DMS114 treated with DMSO at 0.1 percent for 48 hours (cell line): Measurements from ENCODE around the gene RELT.
A peak's percentile ranks its signal among the peaks of the same experiment; 100 is the strongest.

Experiments used
- DNase-seq: peaks from one replicate; lab custom pipeline; 2025; ENCODE audit not compliant: unreplicated experiment; lab: John Stamatoyannopoulos, UW

Gene RELT

DNA sequence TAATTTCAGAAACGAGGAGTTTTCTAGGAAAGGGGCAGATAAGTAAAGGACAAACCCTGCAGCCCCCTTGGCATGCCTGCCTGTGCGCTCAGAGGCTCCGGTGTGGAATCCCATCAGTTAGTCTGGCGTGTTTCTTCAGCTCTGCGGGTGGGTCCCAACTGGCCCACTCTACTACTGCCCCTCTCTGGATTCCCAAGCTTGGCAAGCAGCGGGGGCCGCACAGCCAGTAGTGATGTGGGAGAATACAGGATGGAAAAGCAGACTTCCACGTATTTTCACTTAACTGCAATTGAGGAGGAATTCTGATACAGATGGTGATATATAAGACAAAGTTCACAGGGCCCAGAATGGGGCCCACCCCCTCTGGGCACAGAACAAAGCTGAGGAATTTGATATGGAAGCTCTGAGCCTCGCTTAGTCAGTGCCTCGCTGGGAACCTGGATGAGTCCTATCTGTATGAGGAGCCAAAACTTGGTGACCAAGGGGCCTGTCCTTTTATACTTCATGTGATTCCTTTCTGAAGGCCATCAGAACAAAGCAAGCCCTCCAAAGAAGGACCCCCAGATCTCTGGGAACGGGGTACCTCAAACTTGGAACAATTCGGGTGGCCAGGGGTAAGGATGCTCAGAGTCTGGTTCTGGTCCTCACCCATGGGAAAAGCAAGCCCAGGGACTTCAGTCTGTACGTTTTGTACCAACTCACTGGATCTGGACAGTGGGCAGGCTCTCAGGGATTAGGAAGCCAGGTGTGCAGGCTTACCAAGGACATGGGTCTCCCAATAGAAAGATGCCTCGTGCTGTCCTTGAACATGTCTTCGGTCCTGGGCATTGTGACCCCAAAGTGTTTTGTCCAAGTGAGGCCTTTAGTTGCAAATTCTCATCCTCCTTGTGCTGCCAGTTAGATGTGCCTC, 26.0 kb downstream of the RELT start:
- DNase-seq = no peak

DNA sequence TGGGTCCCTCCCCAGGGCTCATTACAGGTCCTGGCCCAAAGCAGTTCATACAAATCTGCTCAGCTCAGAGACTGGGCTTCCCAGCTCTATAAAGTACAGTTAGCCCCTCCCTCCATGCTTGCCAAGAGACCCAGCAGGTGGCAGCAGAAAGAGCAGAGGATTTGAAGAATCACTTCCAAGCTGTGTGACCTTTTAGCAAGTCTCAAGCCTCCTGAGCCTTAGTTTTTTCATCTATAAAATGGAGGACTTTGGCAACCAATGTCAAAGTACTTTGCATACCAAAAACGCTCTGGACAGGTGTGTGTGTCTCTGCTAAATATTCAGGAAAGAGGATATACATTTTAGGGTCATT, 26.6 kb downstream of the RELT start:
- peak; percentile 4 for DNase-seq

DNA sequence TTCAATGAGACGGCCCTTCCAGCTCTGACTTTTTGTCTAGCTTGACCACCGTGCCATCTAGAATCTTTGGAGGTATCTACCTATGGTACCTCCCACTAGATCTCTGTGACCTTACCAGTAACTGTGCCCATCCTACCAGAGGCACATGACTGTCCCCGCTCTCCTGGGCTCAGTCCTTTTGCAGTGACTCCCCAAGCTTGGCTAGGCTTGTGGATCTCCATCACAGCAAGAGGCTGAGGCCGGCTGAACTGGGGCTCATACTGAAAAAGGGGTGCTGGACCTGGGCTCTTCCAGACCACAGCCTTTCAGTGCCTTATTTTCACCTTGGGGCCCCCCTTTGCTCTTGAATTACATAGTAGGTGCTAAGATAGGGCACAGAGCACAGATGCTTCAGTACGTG, 27.3 kb downstream of the RELT start:
- DNase-seq = no peak

DNA sequence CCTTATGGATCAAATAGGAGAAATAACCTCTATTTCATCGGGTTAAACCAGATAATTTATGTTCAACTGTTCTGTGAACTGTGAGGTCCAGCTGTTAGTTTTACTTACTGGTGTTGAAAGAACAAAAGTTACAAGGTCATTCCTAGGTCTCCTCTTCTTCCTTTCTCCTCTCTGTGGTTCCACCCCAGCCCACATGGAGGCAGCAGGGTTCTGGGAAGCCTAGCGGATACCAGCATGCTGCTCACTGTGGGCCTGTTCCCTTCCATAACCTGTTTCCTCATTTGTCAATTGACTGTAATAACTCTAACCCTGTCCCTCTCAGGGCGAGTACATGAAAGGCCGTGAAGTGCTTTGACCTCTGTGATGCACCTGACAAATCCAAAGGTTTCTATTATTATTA, 27.8 kb downstream of the RELT start:
- DNase-seq = peak; percentile 29

DNA sequence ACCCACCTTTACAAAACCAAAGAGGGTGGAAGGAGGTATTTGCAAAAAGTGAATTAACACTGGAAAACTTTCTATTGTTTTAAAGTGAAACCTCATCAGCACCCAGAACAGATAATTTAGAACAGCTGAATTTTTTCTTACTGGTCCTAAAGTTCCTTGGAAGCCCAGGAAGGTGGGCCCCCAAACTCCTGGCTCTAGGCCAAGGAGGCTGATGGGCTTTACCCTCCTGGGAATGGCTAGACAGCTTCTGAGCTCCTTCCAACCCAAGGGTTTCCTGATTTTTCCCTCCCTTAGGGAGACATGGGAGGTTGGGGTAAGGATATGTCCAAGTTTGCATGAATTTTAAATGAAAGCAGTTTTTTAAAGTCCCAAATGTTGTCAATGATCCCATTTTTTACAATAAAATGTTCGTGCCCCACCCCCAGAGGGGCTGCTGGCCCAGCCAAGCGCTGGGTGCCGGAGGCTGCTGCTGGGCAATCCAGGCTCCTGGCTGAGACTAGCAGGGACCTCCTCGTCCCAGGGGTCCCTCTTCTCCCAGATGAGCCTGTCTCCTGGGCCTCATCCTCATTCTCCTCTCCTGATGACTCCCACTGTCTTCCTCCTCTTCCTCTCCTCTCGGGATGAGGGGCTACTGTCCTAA, 28.4 kb downstream of the RELT start:
- no peak for DNase-seq

DNA sequence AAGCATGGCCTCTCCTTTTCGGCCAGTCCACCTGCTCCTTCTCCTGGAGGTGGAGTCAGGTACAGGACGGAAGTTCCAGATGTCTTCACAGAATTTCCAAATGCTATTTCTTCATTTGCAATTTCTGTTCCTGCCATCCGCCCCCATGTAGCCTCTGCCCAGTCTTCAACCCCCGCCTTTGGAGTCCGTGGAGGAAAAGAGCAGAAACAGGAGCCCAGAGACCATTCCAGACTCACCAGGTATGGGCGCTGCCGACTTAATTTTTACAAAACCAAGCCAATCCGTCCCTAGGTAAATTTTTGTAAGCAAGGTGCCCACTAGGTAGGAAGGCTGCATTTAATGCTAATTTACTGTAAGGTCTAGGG, 28.9 kb downstream of the RELT start:
- no peak for DNase-seq

DNA sequence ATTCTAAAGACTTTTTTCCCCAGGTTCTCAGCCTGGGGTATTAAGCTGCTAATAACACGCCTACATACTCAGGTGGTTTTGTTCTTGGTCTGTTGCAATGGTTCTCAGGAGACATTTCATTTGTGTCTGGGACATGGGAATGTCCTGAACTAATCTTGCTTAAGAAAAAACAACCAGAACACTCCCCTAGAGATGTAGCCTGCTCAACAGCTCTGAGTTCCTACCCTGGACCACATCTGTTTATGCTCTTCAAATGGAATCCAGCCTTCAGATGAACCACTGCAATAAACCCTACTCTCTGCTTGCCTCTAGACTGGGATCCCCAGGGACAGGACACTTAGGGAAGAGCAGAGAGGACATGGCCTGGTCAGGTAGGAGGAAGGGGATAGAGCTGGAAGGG, 29.9 kb downstream of the RELT start:
- DNase-seq = no peak

DNA sequence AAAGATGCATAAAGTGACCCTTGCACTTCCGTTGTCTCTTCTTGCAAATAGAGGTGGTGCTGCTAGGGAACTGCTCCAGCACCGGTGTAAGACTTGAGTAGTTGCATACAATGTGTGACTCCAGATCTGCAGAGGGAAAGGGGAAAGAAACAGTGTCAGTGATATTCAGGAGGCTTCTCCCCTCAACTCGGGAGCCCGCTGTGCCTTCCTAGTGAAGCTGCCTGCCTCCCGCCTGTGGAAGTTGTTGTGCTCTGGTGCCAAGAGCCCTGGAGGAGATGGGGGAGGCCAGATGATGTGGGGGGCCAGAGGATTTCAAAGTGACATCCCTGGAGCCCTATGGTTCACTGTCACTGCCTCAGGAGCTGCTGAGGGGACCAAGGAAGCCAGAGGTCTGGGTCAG, 30.4 kb downstream of the RELT start:
- DNase-seq = no peak

DNA sequence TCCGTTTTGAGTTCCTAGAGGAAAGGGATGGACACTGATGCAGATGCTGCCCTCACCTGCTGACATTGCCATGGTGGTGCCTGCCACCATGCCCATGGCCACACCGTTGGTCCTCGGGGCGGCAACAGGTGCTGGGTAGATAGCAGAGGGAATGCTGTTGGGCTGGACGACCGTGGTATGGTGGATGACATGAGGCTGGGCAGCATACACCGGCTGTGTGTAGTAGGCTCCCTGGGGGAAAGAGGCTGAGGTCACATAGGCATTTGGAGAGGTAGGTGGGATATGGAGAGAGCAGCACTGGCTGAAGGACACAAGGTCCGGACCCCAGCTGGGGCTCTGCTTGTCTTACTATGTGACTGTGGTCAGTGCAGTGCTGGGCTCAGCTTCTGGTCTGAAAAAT, 33.2 kb downstream of the RELT start:
- no peak for DNase-seq

DNA sequence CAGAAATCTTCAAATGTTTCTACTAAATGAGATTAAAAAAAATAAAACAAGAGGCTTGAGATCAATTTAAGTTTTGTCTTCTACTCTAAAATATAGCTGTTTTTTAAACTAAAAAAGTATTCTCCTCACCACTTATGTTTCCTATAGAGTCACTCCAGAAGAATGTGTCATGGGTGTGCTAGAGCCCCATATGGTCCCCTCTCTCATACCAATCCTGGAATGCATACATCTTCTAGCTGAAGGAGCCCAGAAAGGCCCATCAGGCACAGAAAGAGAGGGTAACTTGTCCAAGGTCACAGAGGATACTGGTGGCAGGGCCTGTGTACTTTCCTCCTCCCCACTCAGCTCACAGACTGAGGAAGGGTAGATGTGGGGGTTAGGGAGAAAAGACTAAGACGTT, 34.4 kb downstream of the RELT start:
- DNase-seq = no peak

DNA sequence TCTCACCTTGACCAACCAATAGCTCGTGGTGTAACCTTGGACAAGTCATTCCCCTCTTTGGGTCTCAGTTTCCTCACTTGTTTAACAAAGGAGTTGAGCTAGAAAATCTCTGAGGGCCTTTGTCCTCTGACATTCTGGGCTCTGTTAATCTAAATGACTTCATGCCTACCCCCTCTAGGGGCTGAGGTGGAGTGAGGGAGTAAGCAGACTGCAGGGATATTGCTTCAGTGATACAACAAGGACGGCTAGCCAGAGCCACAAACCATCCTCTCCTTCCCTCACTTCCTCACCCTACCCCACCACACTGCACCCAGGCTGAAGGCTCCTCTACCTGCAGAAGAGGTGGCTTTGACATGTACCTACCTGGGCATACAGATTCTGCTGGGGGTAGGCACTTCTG, 34.8 kb downstream of the RELT start:
- no peak for DNase-seq

DNA sequence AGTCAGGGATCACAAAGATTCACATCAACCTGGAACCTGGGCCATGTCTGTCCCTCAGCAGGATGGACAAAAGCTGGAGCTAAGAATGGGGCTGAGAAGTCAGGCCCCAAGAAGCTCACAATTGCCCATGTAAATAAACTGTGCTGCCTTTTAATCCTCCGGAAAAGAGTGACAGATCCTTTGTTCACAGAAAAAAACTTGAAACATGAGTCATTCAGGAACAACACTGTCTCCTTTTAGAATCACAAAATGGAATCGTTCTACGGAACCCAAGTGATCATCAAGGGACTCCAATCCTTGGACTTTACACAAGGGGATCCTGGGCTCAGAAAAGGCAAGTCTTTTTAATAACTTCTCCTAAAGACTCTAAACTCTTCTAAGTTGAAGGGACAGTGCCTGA, 36.1 kb downstream of the RELT start:
- DNase-seq = no peak

DNA sequence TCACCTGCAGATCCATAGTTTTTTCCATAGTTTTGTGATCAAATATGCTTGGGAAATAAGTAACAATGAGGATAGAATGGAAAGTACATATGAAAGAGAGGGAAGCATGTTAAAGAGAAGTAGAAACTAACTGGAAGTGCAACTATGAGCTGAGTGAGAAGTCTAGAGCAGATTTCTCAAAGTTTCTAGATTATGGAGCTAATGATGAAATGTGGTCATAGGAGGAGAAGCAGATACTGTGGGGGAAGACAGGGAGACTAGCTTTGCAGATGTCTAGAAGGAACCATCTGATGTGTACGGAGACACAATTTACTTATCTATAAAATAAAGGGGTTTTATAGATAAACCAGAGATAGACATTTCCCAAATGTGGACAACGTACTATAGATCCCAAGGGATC, 37.1 kb downstream of the RELT start:
- DNase-seq = no peak

DNA sequence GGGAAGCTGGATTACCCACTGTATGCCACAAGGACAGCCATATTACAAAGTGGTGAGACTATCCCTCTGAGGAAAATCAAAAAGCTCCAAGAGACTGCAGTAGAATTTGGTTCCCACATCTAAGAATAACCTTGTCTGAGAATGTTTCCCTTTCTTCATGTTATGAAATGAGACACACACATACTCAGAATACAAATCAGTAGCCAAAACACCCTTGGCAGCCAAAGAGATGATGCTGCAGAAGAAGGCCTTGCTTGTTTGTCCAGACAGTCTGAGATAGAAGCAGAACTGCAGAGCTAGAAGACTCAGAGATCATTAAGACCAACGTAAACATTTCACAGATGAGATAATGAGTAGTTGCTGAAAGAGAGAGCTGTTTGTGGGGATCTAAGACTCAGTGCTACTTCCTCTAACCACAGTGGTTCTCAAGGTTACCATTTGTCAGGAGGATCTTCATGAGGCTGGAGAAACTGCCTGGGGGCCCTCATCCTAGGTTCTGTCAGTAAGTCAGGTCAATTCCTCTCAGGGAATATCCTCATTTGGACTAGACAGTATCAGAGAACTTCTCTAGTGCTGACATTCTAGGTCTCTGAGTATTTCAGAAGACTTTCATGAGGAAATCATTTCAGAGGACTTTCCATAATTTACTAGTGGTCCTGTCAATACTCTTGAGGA, 38.9 kb downstream of the RELT start:
- DNase-seq = no peak

DNA sequence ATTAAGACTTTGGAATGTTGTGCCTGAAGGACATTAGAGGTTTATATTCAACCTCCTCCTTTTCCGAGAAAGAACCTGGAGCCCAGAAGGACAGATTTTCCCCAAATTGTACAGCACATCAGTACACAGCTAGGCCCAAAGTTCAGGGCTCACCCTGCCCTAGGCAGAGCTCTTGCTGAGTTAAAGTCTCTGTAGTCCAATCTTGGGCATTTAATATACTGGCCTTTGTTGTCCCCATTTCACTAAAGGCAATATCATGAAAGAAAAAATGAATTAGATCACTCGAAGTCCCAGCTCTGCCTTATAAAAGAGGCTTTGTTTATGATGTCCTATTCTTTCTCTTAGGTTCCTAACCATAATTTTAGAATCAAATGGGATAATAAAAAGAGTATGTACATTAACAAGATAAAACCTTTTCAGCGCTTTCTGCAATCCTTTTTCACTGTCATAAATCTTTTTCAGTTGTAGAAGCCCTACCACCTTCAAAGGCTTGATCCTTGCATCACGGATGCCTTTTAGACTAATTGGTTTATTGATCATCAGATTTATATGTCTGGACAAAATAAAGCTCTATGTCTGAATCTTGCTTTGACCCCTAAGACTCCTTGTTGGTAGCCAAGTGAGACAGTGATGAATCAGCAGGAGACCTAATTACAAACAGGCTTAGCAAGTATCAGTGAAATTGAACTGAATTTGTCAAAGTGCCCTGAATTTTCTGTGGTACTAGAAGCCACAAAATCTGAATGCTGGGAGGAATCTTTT, 39.8 kb downstream of the RELT start:
- no peak for DNase-seq

DNA sequence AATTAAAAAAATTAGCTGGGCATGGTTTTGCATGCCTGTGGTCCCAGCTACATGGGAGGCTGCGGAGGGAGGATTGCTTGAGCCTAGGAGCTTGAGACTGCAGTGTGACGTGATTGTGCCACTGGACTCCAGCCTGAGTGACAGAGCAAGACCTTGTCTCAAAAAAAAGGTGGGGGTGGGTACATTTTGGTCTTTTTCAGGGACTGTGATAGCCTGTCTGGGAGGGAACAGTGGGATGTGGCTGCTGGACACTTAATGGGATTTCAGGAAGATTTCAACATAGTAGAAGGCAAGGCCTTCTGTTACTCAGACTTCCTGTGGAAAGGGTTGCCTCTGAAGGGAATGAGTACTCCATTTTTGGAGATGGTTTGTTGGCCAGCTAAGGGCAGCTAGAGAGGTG, 40.6 kb downstream of the RELT start:
- DNase-seq = no peak

DNA sequence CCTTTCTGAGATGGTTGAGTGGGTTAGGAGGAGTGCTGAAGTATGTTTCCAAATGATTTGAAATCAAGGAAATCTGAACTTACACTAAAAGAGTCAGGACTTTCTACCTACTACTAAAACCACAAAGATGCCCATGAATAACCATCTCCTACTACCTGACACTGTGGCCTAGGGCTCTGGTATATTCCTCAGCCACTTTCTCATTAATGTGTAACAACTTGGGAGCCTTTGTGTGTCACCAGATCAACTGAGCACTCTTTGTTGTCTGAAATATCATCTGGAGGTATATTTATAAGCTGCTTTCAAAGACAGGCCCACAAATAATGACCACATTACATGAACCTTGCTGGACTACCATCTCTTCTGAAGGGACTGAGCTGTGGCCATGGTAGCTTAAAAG, 43.9 kb downstream of the RELT start:
- DNase-seq = no peak

DNA sequence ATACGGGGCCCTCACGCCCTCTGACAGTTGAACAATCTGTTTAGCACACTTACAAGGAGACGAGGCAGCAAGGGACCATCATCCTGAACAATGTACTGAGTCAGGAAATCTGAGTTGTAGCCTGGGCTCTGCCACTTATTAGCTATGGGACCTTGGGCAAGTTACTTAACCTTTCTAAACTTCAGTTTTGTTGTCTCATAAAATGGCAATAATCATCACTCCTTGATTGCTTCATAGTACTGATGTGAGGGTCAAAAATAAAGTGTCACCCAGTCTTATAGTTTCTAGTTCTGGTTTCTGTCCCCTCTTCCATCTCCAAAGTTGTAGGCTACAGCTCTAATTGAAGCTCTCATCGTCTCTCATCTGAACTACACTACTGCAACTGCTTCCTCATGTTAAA, 46.7 kb downstream of the RELT start:
- DNase-seq = no peak

DNA sequence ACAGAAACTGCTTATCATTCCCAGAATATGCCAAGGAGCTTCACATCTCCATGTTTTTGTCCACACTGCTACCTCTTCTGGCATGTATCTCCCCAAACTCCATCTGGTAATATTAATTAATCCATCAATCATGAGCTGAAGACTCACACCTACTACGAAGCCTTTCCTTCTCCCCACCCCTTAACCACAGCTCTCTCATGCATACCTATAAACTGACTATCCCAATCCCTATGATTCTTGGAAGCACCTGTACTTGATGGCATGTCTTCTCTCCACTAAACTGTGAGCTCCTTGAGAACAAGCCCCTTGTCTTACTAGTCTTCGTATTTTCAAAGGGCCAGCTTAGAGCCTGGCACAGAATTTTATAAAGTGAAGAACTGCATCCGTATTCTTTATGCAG, 47.3 kb downstream of the RELT start:
- no peak for DNase-seq

DNA sequence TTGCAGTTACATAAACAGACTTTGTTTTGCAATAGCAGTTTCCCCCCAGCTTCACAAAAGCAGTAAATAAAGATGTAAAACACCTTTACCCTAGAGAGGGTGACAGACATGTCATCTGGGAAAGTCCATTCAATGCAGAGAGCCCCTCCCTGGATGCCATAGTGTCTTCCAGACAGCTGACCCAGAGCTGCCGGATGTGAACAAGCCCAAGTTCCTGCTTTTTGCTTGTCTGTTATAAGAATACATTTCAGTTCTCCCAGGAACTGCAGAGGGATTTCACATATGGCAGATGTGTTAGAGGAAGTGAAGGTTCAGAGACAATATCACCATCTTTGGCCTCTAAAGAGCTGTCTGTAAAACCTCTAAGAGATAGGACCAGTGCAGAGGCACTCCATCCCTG, 48.9 kb downstream of the RELT start:
- DNase-seq = no peak

DNA sequence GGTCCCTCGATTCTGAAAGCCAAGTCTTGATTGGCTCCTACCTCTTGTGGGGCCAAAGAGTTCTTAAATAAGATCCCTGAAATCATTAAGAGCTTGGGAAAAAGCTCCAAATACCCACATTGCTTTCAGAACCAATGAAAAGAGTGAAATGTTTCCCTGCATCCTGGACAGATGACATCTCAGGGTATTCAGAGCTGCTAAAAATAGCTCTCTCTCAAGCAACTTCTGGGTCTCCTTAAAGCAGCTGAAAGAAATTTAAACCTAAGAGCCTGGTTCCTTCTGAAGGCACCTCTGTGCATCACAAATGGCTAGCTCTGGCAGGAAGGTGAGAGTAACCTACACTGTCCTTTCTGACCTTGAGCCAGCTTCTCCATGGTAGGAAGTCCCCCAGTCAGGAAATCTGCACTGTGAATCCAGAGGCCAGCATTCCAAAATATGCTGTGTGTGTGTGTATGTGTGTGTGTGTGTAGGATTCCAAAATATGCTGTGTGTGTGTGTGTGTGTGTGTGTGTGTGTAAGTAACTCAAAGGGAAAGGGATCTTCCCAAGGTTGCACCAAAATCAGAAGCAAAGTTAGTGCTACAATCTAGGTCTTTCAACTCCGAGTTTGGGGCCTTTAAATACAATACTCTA, 50.1 kb downstream of the RELT start:
- no peak for DNase-seq
